Naive thymus-derived CD4-positive, alpha-beta T cell (primary cell): ENCODE data around the gene NUP98. TPM values are rescaled to one million over a fixed set of nuclear protein-coding genes. Genes with fewer than 3 reads are reported as not detected.

Experiments used
- ATAC-seq: fragments of 150-1000 bp; cut with Tn5 transposase; 2 replicates; pipeline ENCODE4 v1.10.0; 2021; ENCODE audit warnings: mild to moderate bottlenecking, moderate library complexity
- CTCF ChIA-PET: fragments of 350-600 bp; sonication (Branson Sonifier 250); formaldehyde crosslinking; loops from one replicate; lab custom pipeline; 2021; ENCODE audit warnings: antibody characterized with exemption; lab: Charles Lee
- POLR2A ChIA-PET: fragments of 350-600 bp; sonication (Branson Sonifier 250); formaldehyde crosslinking; loops from one replicate; lab custom pipeline; 2021; ENCODE audit warnings: antibody characterized with exemption, inconsistent platforms; lab: Charles Lee
- DNase-seq, 9 donors: peaks; one replicate each; pipeline versions ENCODE4 v3.0.0 to v3.0.0-alpha.2; 2020 to 2022; ENCODE audit warnings: mixed read lengths in 1 of 9
- H3K27ac ChIP-seq: one replicate; pipeline ENCODE4 v1.7.0; 2013; ENCODE audit warnings: mild to moderate bottlenecking, low read depth, low read length, moderate library complexity
- H3K27me3 ChIP-seq, 2 donors: one replicate each; pipeline ENCODE4 v1.7.0; 2013; ENCODE audit warnings: low read length in 2 of 2, mild to moderate bottlenecking in 2 of 2, moderate library complexity in 2 of 2; ENCODE audit not compliant: control insufficient read depth in 2 of 2, insufficient read depth in 2 of 2
- H3K36me3 ChIP-seq, 3 experiments: 1 replicate in 2 of 3; 2 replicates in 1 of 3; pipeline ENCODE4 v1.7.0; 2013; ENCODE audit warnings: low read length in 3 of 3, mild to moderate bottlenecking in 3 of 3, moderate library complexity in 1 of 3; ENCODE audit not compliant: insufficient read depth in 3 of 3, control insufficient read depth in 2 of 3
- H3K4me1 ChIP-seq, 2 donors: one replicate each; pipeline ENCODE4 v1.7.0; 2013; ENCODE audit warnings: low read length in 2 of 2, mild to moderate bottlenecking in 2 of 2, moderate library complexity in 1 of 2; ENCODE audit not compliant: control insufficient read depth in 2 of 2, insufficient read depth in 2 of 2
- H3K4me3 ChIP-seq: 2 replicates; pipeline ENCODE4 v1.7.0; 2013; ENCODE audit warnings: mild to moderate bottlenecking, low read length
- H3K9me3 ChIP-seq, 3 experiments: 1 replicate in 2 of 3; 2 replicates in 1 of 3; pipeline ENCODE4 v1.7.0; 2013; ENCODE audit warnings: low read length in 3 of 3; ENCODE audit not compliant: control insufficient read depth in 2 of 3
- H3K27ac Mint-ChIP-seq, 9 donors: one replicate each; pipeline ENCODE4 v1.8.0; 2020 to 2022; ENCODE audit warnings: mixed read lengths in 9 of 9, mild to moderate bottlenecking in 8 of 9, moderate library complexity in 5 of 9, inconsistent platforms in 2 of 9
- H3K27me3 Mint-ChIP-seq, 5 donors: one replicate each; pipeline ENCODE4 v1.8.0; 2021 to 2022; ENCODE audit warnings: mixed read lengths in 5 of 5, mild to moderate bottlenecking in 1 of 5
- H3K36me3 Mint-ChIP-seq, 5 donors: one replicate each; pipeline ENCODE4 v1.8.0; 2020 to 2022; ENCODE audit warnings: mixed read lengths in 5 of 5, mild to moderate bottlenecking in 3 of 5, inconsistent platforms in 1 of 5
- H3K4me1 Mint-ChIP-seq, 7 donors: one replicate each; pipeline ENCODE4 v1.8.0; 2020 to 2022; ENCODE audit warnings: mixed read lengths in 7 of 7, mild to moderate bottlenecking in 3 of 7, inconsistent platforms in 1 of 7
- H3K4me3 Mint-ChIP-seq, 10 donors: one replicate each; pipeline ENCODE4 v1.8.0; 2020 to 2022; ENCODE audit warnings: mild to moderate bottlenecking in 10 of 10, mixed read lengths in 10 of 10, moderate library complexity in 6 of 10, inconsistent platforms in 2 of 10
- H3K9me3 Mint-ChIP-seq, 11 donors: one replicate each; pipeline ENCODE4 v1.8.0; 2020 to 2022; ENCODE audit warnings: mixed read lengths in 11 of 11, mild to moderate bottlenecking in 4 of 11, inconsistent platforms in 1 of 11, moderate library complexity in 1 of 11
- intact Hi-C, 2 donors: fragments of 100-400 bp; cut with micrococcal nuclease; formaldehyde crosslinking; loops; one replicate each; pipeline ENCODE4 v1.15.1; 2023
- polyA plus RNA-seq, 2 donors: library from polyadenylated mRNA; unstranded; fragments of 300-500 nt; fragmentation: Illumina TruSeq; gene quantifications; one replicate each; pipeline ENCODE4 v1.2.3, GENCODE V29; 2021
- total RNA-seq, 6 experiments: library from RNA in 5 of 6; stranded (reverse) in 5 of 6; gene quantifications; 1 replicate in 5 of 6; 2 replicates in 1 of 6; pipeline ENCODE4 v1.2.3 and lab custom pipeline; 2021 to 2026

Gene NUP98
- total RNA-seq (100 to 1,000 TPM; 103 to 137 (median 120) TPM), polyA plus RNA-seq (10 to 100 TPM; 45.0 to 71.5 TPM), total RNA-seq (lab: John Stamatoyannopoulos, UW) (307 reads per million, percentile 96 among the genes with 10 or more reads in this experiment)

GRCh38 chr11:3797329-3798090 lies at the start of gene NUP98:
Gene NUP98, minus strand, starts transcription at chr11:3797554. Its CDS starts 15,437 bp downstream, at chr11:3782117.
- Mint-ChIP-seq H3K9me3 (peaks cover 0 to 6% (median 0%) of the 10 kb centered on the region in 11 donors), H3K27me3 (peaks cover 0 to 2% (median 0%) of the 10 kb centered on the region in 5 donors), H3K4me1 (peaks cover 11 to 61% (median 51%) of the 10 kb centered on the region in 7 donors), H3K27ac (peak within 1 kb of the TSS; percentile 98 to 100 (median 99)), H3K4me3 (peak within 1 kb of the TSS; percentile 87 to 98 (median 96)), H3K36me3 (peaks cover 2 to 17% (median 6%) of the 10 kb centered on the region in 5 donors)
- Histone ChIP-seq H3K36me3 (peaks cover 0 to 15% (median 4%) of the 10 kb centered on the region in 3 experiments), H3K27ac (peak within 1 kb of the TSS; percentile 99), H3K27me3 (no peaks in the 10 kb centered on the region), H3K4me1 (peaks cover 25 to 27% of the 10 kb centered on the region in 2 donors), H3K4me3 (peak within 1 kb of the TSS; percentile 96), H3K9me3 (no peaks in the 10 kb centered on the region)
- ChIA-PET CTCF (interaction anchor here (0.9 to 1.5 kb wide), 4 partner anchors 11 to 57 kb away, joined by 3 to 5 read pairs (median 4); partner anchors contain the start of gene PGAP2), POLR2A (interaction anchor here (0.9 to 5.1 kb wide), 13 partner anchors 8 to 290 kb away, joined by 3 to 38 read pairs (median 4); partner anchors contain the start of genes PGAP2, RHOG and STIM1)
- peak; percentile 96 to 100 (median 100) for DNase-seq
- intact Hi-C loops = loop anchor here (1.0 to 5.0 kb wide), 11 partner anchors 11 to 420 kb away; partner anchors contain the start of genes PGAP2 (in 2 of the 2), RRM1 (in 2 of the 2), STIM1 (in 1 of the 2) and ZNF195 (in 1 of the 2)
- ATAC-seq = peak; percentile 95

- POLR2A ChIA-PET = interaction anchor here (0.7 to 17.9 kb wide), 4 partner anchors 6 to 227 kb away, joined by 3 to 399 read pairs (median 6); partner anchors contain the start of gene STIM1
- Histone ChIP-seq H3K27ac (no peak overlapping the region), H3K36me3 (no peaks in the 10 kb centered on the region), H3K9me3 (no peaks in the 10 kb centered on the region), H3K27me3 (no peaks in the 10 kb centered on the region), H3K4me3 (no peak overlapping the region), H3K4me1 (peaks cover 6 to 19% of the 10 kb centered on the region in 2 donors)
- no peak for DNase-seq
- ATAC-seq = no peak
- H3K36me3 Mint-ChIP-seq = no peaks in the 10 kb centered on the region
- peaks cover 0 to 2% (median 0%) of the 10 kb centered on the region in 11 donors for H3K9me3 Mint-ChIP-seq
- CTCF ChIA-PET = interaction anchor here (0.7 to 12.5 kb wide), 5 partner anchors 6 to 225 kb away, joined by 3 to 213 read pairs (median 4); partner anchors contain the start of gene STIM1
- no peaks in the 10 kb centered on the region for H3K27me3 Mint-ChIP-seq
- peak overlapping the region in 4 of 9 donors; percentile 5 to 63 (median 56) for H3K27ac Mint-ChIP-seq
- no peak overlapping the region for H3K4me3 Mint-ChIP-seq
- H3K4me1 Mint-ChIP-seq = peaks cover 9 to 47% (median 32%) of the 10 kb centered on the region in 7 donors
- intact Hi-C loops = no loop called here
Measured at GRCh38 chr11:3845670-3846069, 48.3 kb upstream of the NUP98 start.

GRCh38 chr11:3845246-3845645 lies 47.9 kb upstream of the NUP98 start:
- Mint-ChIP-seq H3K4me1 (peaks cover 9 to 47% (median 32%) of the 10 kb centered on the region in 7 donors), H3K27ac (peak overlapping the region in 6 of 9 donors; percentile 10 to 80 (median 60)), H3K9me3 (peaks cover 0 to 2% (median 0%) of the 10 kb centered on the region in 11 donors), H3K4me3 (peak overlapping the region in 1 of 10 donors; percentile 22), H3K27me3 (no peaks in the 10 kb centered on the region), H3K36me3 (no peaks in the 10 kb centered on the region)
- peaks cover 0 to 2% (median 0%) of the 10 kb centered on the region in 3 experiments for H3K36me3 ChIP-seq
- intact Hi-C loops = no loop called here
- no peak overlapping the region for H3K27ac ChIP-seq
- POLR2A ChIA-PET = interaction anchor here (0.6 to 17.9 kb wide), 6 partner anchors 6 to 228 kb away, joined by 3 to 399 read pairs (median 4); partner anchors contain the start of gene STIM1
- H3K4me1 ChIP-seq = peaks cover 6 to 19% of the 10 kb centered on the region in 2 donors
- H3K9me3 ChIP-seq = no peaks in the 10 kb centered on the region
- CTCF ChIA-PET = interaction anchor here (0.7 to 12.5 kb wide), 4 partner anchors 6 to 226 kb away, joined by 3 to 213 read pairs (median 84); partner anchors contain the start of gene STIM1
- no peak for ATAC-seq
- H3K4me3 ChIP-seq = no peak overlapping the region
- DNase-seq = no peak
- H3K27me3 ChIP-seq = no peaks in the 10 kb centered on the region

- no peak overlapping the region for H3K4me3 ChIP-seq
- ChIA-PET POLR2A (interaction anchor here (0.8 to 17.9 kb wide), 6 partner anchors 8 to 854 kb away, joined by 3 to 399 read pairs (median 4); partner anchors contain the start of genes PGAP2 and STIM1), CTCF (interaction anchor here (1.3 to 12.5 kb wide), 3 partner anchors 8 to 227 kb away, joined by 3 to 213 read pairs (median 164); partner anchors contain the start of gene STIM1)
- peaks cover 0 to 7% (median 0%) of the 10 kb centered on the region in 11 donors for H3K9me3 Mint-ChIP-seq
- peaks cover 15 to 20% of the 10 kb centered on the region in 2 donors for H3K4me1 ChIP-seq
- peaks cover 0 to 4% (median 0%) of the 10 kb centered on the region in 3 experiments for H3K36me3 ChIP-seq
- intact Hi-C loops = no loop called here
- no peaks in the 10 kb centered on the region for H3K27me3 Mint-ChIP-seq
- ATAC-seq (no peak), DNase-seq (no peak)
- peak overlapping the region; percentile 95 for H3K27ac ChIP-seq
- H3K4me1 Mint-ChIP-seq = peaks cover 8 to 48% (median 39%) of the 10 kb centered on the region in 7 donors
- H3K36me3 Mint-ChIP-seq = peaks cover 0 to 15% (median 4%) of the 10 kb centered on the region in 5 donors
- H3K9me3 ChIP-seq = no peaks in the 10 kb centered on the region
- H3K27ac Mint-ChIP-seq = peak overlapping the region; percentile 56 to 95 (median 85)
- H3K4me3 Mint-ChIP-seq = peak overlapping the region in 2 of 10 donors; percentile 9 to 12
- no peaks in the 10 kb centered on the region for H3K27me3 ChIP-seq
Measured at GRCh38 chr11:3843326-3843725, 46.0 kb upstream of the NUP98 start.

DNA sequence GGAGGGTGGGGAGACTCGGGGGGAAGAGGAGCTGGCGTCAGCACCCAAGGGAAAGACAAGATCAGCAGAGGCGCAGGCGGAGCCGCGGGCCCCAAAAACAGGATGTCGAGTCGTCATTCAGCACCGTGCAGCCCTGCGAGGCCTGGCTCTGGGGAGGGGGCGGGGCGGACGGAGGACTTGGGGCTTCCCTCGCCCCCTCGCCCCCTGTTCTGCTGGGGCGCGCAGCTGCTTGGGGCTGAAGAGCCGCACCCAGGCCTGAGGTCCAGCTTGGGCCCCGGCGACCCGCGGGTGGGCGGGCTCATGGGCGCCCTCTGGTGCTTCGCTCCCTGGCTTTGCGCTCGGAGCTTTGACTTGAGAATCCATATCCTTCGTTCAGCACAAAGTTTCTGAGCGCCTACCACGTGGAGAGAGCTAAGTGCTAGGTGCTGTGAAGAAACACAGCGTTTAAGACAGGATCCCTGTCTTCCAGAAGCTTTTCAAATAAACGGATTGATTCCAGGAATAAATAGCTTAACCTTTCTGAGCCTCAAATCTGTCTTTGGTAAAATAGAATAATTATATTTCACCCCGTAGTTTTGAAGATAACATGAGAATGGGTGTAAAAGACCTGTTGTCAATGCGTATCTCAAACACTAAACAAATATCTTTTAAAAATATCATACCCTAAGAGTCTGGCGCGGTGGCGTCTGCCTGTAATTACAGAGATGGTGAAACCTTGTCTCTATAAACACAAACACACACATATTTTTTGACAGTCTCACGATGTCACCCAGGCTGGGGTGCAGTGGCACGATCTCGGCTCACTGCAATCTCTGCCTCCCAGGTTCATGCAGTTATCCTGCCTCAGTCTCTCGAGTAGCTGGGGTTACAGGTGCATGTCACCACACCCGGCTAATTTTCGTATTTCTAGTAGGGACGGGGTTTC lies 44.3 kb upstream of the NUP98 start:
- H3K27me3 ChIP-seq = no peaks in the 10 kb centered on the region
- peak overlapping the region; percentile 87 to 99 (median 97) for H3K27ac Mint-ChIP-seq
- H3K36me3 ChIP-seq = peaks cover 0 to 4% (median 0%) of the 10 kb centered on the region in 3 experiments
- H3K4me1 Mint-ChIP-seq = peaks cover 19 to 64% (median 54%) of the 10 kb centered on the region in 7 donors
- intact Hi-C loops = loop anchor here (1.0 kb wide), 7 partner anchors 8 to 253 kb away; partner anchors contain the start of genes NUP98 (in 2 of the 2), PGAP2 (in 2 of the 2) and RRM1 (in 2 of the 2)
- H3K36me3 Mint-ChIP-seq = peaks cover 3 to 22% (median 4%) of the 10 kb centered on the region in 5 donors
- peak; percentile 82 to 98 (median 95) for DNase-seq
- H3K4me3 Mint-ChIP-seq = peak overlapping the region; percentile 76 to 99 (median 91)
- ChIA-PET POLR2A (interaction anchor here (0.7 to 17.9 kb wide), 26 partner anchors 8 to 231 kb away, joined by 3 to 399 read pairs (median 5); partner anchors contain the start of genes NUP98, PGAP2 and STIM1), CTCF (interaction anchor here (0.7 to 12.5 kb wide), 22 partner anchors 9 to 250 kb away, joined by 3 to 213 read pairs (median 4); partner anchors contain the start of gene STIM1)
- ATAC-seq = peak; percentile 84
- H3K4me3 ChIP-seq = peak overlapping the region; percentile 51
- peak overlapping the region; percentile 95 for H3K27ac ChIP-seq
- no peaks in the 10 kb centered on the region for H3K9me3 ChIP-seq
- no peaks in the 10 kb centered on the region for H3K27me3 Mint-ChIP-seq
- peaks cover 30 to 34% of the 10 kb centered on the region in 2 donors for H3K4me1 ChIP-seq
- peaks cover 0 to 7% (median 0%) of the 10 kb centered on the region in 11 donors for H3K9me3 Mint-ChIP-seq
